OCI-LY3 (cell line): Measurements from ENCODE around the gene LDB3.

ENCODE experiments used
- H2AFZ ChIP-seq: fragments of 200-600, 300-600 bp; shearing (Covaris generic); 2 replicates; pipeline ENCODE4 v1.6.0; 2014; ENCODE audit warnings: antibody characterized with exemption, low read depth, low read length
- H3K27ac ChIP-seq: fragments of 200-600, 300-600 bp; sonication (generic); 2 replicates; pipeline ENCODE4 v1.5.1; 2014; ENCODE audit warnings: mild to moderate bottlenecking, low read length, moderate library complexity, mixed read lengths
- H3K27me3 ChIP-seq: fragments of 200-600, 300-600 bp; sonication (generic); 2 replicates; pipeline ENCODE4 v1.6.1; 2014; ENCODE audit warnings: low read depth, low read length, mixed read lengths
- H3K36me3 ChIP-seq: fragments of 200-600, 300-600 bp; sonication (generic); replicated peaks from 2 replicates; pipeline ENCODE3; 2014; ENCODE audit warnings: low read depth, low read length, mixed read lengths
- H3K4me1 ChIP-seq: fragments of 300-600, 200-600 bp; sonication (generic); 2 replicates; pipeline ENCODE4 v1.6.1; 2014; ENCODE audit warnings: low read length, mixed read lengths
- H3K4me2 ChIP-seq: fragments of 200-600, 300-600 bp; sonication (generic); 2 replicates; pipeline ENCODE4 v1.6.1; 2014; ENCODE audit warnings: low read length, mixed read lengths
- H3K4me3 ChIP-seq: fragments of 300-600, 200-600 bp; sonication (generic); 2 replicates; pipeline ENCODE4 v1.5.1; 2014; ENCODE audit warnings: antibody characterized with exemption, mild to moderate bottlenecking, low read length, moderate library complexity
- H3K79me2 ChIP-seq: fragments of 300-600, 200-600 bp; shearing (Covaris generic); 2 replicates; pipeline ENCODE4 v1.6.1; 2014; ENCODE audit warnings: mild to moderate bottlenecking, low read length, mixed read lengths
- H3K9ac ChIP-seq: fragments of 300-600, 200-600 bp; shearing (Covaris generic); 2 replicates; pipeline ENCODE4 v1.6.0; 2014; ENCODE audit warnings: mild to moderate bottlenecking, low read length, moderate library complexity
- H3K9me3 ChIP-seq: fragments of 200-600, 300-600 bp; shearing (Covaris generic); 2 replicates; pipeline ENCODE4 v1.6.1; 2014; ENCODE audit warnings: low read length, mixed read lengths; ENCODE audit not compliant: insufficient read depth
- H4K20me1 ChIP-seq: fragments of 200-600, 300-600 bp; sonication (generic); 2 replicates; pipeline ENCODE4 v1.6.1; 2016; ENCODE audit warnings: low read length, mixed read lengths; ENCODE audit not compliant: insufficient read depth
- CTCF ChIP-seq: fragments of 200-600, 300-600 bp; sonication (generic); IDR thresholded peaks from 2 replicates; pipeline ENCODE4 v1.5.1; 2014; ENCODE audit warnings: antibody characterized with exemption, low read length, low read depth
- EZH2phosphoT487 ChIP-seq: fragments of 200-600 bp; shearing (Covaris generic); IDR thresholded peaks from 2 replicates; pipeline ENCODE4 v1.6.1; 2018; ENCODE audit warnings: antibody characterized with exemption, mixed run types, low read depth

The LDB3 gene

GRCh38 chr10:86668297-86669165 is at the start of gene LDB3:
Gene LDB3 (plus strand): TSS chr10:86668511. CDS start chr10:86668692, 181 bp downstream.
- Histone ChIP-seq H3K27me3 (peaks cover 9% of the 10 kb centered on the region; the same call in 1 of the 2 replicates), H3K36me3 (no peaks in the 10 kb centered on the region), H3K4me1 (peaks cover 9% of the 10 kb centered on the region), H2AFZ (no peak within 1 kb of the TSS), H3K4me3 (no peak within 1 kb of the TSS), H3K9me3 (no peaks in the 10 kb centered on the region), H3K27ac (no peak within 1 kb of the TSS), H4K20me1 (no peaks in the 10 kb centered on the region), H3K79me2 (no peaks in the 10 kb centered on the region), H3K9ac (no peak within 1 kb of the TSS), H3K4me2 (no peak within 1 kb of the TSS)
- TF ChIP-seq EZH2phosphoT487 (no peak), CTCF (no peak)

- Histone ChIP-seq H3K4me3 (no peak overlapping the region), H3K9me3 (no peaks in the 10 kb centered on the region), H2AFZ (no peak overlapping the region), H3K4me2 (no peak overlapping the region), H3K27me3 (no peaks in the 10 kb centered on the region; the same call in 1 of the 2 replicates), H4K20me1 (no peaks in the 10 kb centered on the region), H3K4me1 (no peaks in the 10 kb centered on the region), H3K9ac (no peak overlapping the region), H3K79me2 (no peaks in the 10 kb centered on the region), H3K27ac (no peak overlapping the region), H3K36me3 (no peaks in the 10 kb centered on the region)
- TF ChIP-seq EZH2phosphoT487, result no peak
- TF ChIP-seq CTCF, result no peak
Observed at GRCh38 chr10:86628311-86628710, 40.0 kb upstream of the LDB3 start.

- Histone ChIP-seq H3K27ac (no peak overlapping the region), H3K36me3 (no peaks in the 10 kb centered on the region), H3K9ac (no peak overlapping the region), H3K79me2 (no peaks in the 10 kb centered on the region), H3K4me1 (no peaks in the 10 kb centered on the region), H3K27me3 (no peaks in the 10 kb centered on the region; the same call in 1 of the 2 replicates), H2AFZ (no peak overlapping the region), H4K20me1 (no peaks in the 10 kb centered on the region), H3K4me2 (no peak overlapping the region), H3K9me3 (no peaks in the 10 kb centered on the region), H3K4me3 (no peak overlapping the region)
- TF ChIP-seq CTCF, result no peak
- TF ChIP-seq EZH2phosphoT487, result no peak
Observed at GRCh38 chr10:86630079-86630478, 38.2 kb upstream of the LDB3 start.

- TF ChIP-seq EZH2phosphoT487 (no peak), CTCF (no peak)
- H3K4me3 ChIP-seq, result no peak overlapping the region
- no peak overlapping the region for H3K9ac ChIP-seq
- no peaks in the 10 kb centered on the region for H4K20me1 ChIP-seq
- no peak overlapping the region for H3K4me2 ChIP-seq
- H3K9me3 ChIP-seq, result no peaks in the 10 kb centered on the region
- H2AFZ ChIP-seq, result no peak overlapping the region
- peaks cover 3% of the 10 kb centered on the region; the same call in 1 of the 2 replicates for H3K27me3 ChIP-seq
- no peak overlapping the region for H3K27ac ChIP-seq
- H3K36me3 ChIP-seq, result no peaks in the 10 kb centered on the region
- H3K4me1 ChIP-seq, result no peaks in the 10 kb centered on the region
- H3K79me2 ChIP-seq, result no peaks in the 10 kb centered on the region
Observed at GRCh38 chr10:86632009-86632800, 36.1 kb upstream of the LDB3 start.
